Endodermal cell (in vitro differentiated cells): ENCODE results near the gene ETAA1. TPM values are rescaled to one million over a fixed set of nuclear protein-coding genes. Genes with fewer than 3 reads are reported as not detected.

Experiments used
- DNase-seq: peaks from one replicate; pipeline ENCODE4 v3.0.0-alpha.2; 2017
- H3K27ac ChIP-seq: 2 replicates; pipeline ENCODE4 v1.5.1; 2013; ENCODE audit warnings: mild to moderate bottlenecking, low read depth, low read length, moderate library complexity
- H3K27me3 ChIP-seq: 2 replicates; pipeline ENCODE4 v1.6.1; 2013; ENCODE audit warnings: mild to moderate bottlenecking, low read length, moderate library complexity; ENCODE audit not compliant: insufficient read depth, control insufficient read depth, poor library complexity, severe bottlenecking
- H3K36me3 ChIP-seq: 2 replicates; pipeline ENCODE4 v1.7.0; 2013; ENCODE audit warnings: mild to moderate bottlenecking, low read length, moderate library complexity; ENCODE audit not compliant: control insufficient read depth, insufficient read depth
- H3K4me1 ChIP-seq: one replicate; pipeline ENCODE4 v1.7.0; 2013; ENCODE audit warnings: low read length; ENCODE audit not compliant: control insufficient read depth, insufficient read depth
- H3K4me3 ChIP-seq: 2 replicates; pipeline ENCODE4 v1.5.1; 2013; ENCODE audit warnings: mild to moderate bottlenecking, low read length, moderate library complexity
- H3K9ac ChIP-seq: 2 replicates; pipeline ENCODE4 v1.6.1; 2013; ENCODE audit warnings: mild to moderate bottlenecking, low read length, moderate library complexity; ENCODE audit not compliant: poor library complexity, severe bottlenecking; ENCODE audit errors: extremely low read depth
- H3K9me3 ChIP-seq: 2 replicates; pipeline ENCODE4 v1.6.1; 2013; ENCODE audit warnings: mild to moderate bottlenecking, low read length, moderate library complexity; ENCODE audit not compliant: control insufficient read depth
- H3K27ac Mint-ChIP-seq: 2 replicates; pipeline ENCODE4 v1.8.0; 2020; ENCODE audit warnings: mixed read lengths
- H3K27me3 Mint-ChIP-seq: 2 replicates; pipeline ENCODE4 v1.8.0; 2021; ENCODE audit warnings: mild to moderate bottlenecking, mixed read lengths; ENCODE audit not compliant: insufficient read depth
- H3K36me3 Mint-ChIP-seq: 2 replicates; pipeline ENCODE4 v1.8.0; 2020; ENCODE audit warnings: low read depth, mixed read lengths
- H3K4me1 Mint-ChIP-seq: 2 replicates; pipeline ENCODE4 v1.8.0; 2020; ENCODE audit warnings: mixed read lengths
- H3K4me3 Mint-ChIP-seq: 2 replicates; pipeline ENCODE4 v1.8.0; 2020; ENCODE audit warnings: mild to moderate bottlenecking, moderate library complexity, mixed read lengths
- H3K9me3 Mint-ChIP-seq: 2 replicates; pipeline ENCODE4 v1.8.0; 2020; ENCODE audit warnings: mild to moderate bottlenecking, mixed read lengths
- CTCF ChIP-seq: fragments of 200-600 bp; sonication (generic); conservative IDR thresholded peaks from 2 replicates; pipeline ENCODE4 v1.5.0; 2021; ENCODE audit warnings: antibody characterized with exemption, mild to moderate bottlenecking
- WGBS, 2 experiments: methylation state at CpG; one replicate each; pipeline versions ENCODE4 v1.1.5 to v1.1.7; 2013; ENCODE audit warnings: missing lambda C conversion rate in 2 of 2, mixed read lengths in 1 of 2; ENCODE audit not compliant: insufficient coverage in 1 of 2, insufficient read length in 1 of 2; 5-methylcytosine and 5-hydroxymethylcytosine counted together
- total RNA-seq, 2 donors: library from RNA; stranded (reverse); fragmentation: NEBNext Ultra II Directional in 1 of 2; extraction: Animal tissue kit (Norgen Biotek cat#: 25700) in 1 of 2; gene quantifications; 2 replicates in 1 of 2; 3 replicates in 1 of 2; pipeline ENCODE4 v1.2.1, GENCODE V29; 2021

The ETAA1 gene
- total RNA-seq, 2 donors from 2014 or later = 18.9 to 21.3 TPM

DNA sequence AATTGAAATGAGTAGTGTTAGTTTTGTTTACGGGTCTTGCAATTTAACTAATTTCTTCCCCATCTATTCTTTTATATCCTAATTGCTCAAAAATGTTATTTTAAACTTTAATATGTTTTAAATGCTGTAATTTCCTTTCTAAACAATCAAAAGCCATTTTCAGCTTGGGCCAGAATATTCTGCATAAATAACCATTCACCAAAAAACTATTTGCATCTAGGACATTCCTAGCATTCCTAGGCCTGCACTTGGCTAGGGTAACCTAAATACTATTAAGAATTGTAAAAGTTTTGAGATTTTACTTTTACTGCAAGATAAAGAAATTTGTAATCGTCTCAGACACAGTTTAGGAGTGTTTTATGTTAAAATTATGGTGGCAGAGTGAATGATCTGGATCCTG, 7.8 kb upstream of the ETAA1 start:
- no peaks in the 10 kb centered on the region for H3K4me1 ChIP-seq
- no peaks in the 10 kb centered on the region for H3K9me3 Mint-ChIP-seq
- WGBS, 2 experiments = 84 to 86% methylated on average over 1 of the region's 2 CpGs
- H3K36me3 ChIP-seq = no peaks in the 10 kb centered on the region
- H3K27me3 Mint-ChIP-seq = no peaks in the 10 kb centered on the region
- H3K36me3 Mint-ChIP-seq = peaks cover 6% of the 10 kb centered on the region
- no peak overlapping the region for H3K4me3 Mint-ChIP-seq
- no peak for DNase-seq
- H3K9ac ChIP-seq = no peak overlapping the region
- no peak for TF ChIP-seq CTCF
- H3K27me3 ChIP-seq = no peaks in the 10 kb centered on the region
- peak overlapping the region; percentile 92 for H3K27ac Mint-ChIP-seq
- H3K4me3 ChIP-seq = no peak overlapping the region
- peaks cover 14% of the 10 kb centered on the region for H3K4me1 Mint-ChIP-seq
- H3K27ac ChIP-seq = no peak overlapping the region
- no peaks in the 10 kb centered on the region for H3K9me3 ChIP-seq

GRCh38 chr2:67389788-67390187, 7.3 kb upstream of the ETAA1 start:
- no peaks in the 10 kb centered on the region for H3K4me1 ChIP-seq
- Mint-ChIP-seq H3K27me3 (no peaks in the 10 kb centered on the region), H3K36me3 (peaks cover 3% of the 10 kb centered on the region), H3K27ac (peak overlapping the region; percentile 92), H3K4me1 (peaks cover 16% of the 10 kb centered on the region), H3K4me3 (no peak overlapping the region), H3K9me3 (no peaks in the 10 kb centered on the region)
- H3K4me3 ChIP-seq = no peak overlapping the region
- no peak overlapping the region for H3K9ac ChIP-seq
- no peaks in the 10 kb centered on the region for H3K27me3 ChIP-seq
- no peak overlapping the region for H3K27ac ChIP-seq
- H3K9me3 ChIP-seq = no peaks in the 10 kb centered on the region
- TF ChIP-seq CTCF = no peak
- no peak for DNase-seq
- no peaks in the 10 kb centered on the region for H3K36me3 ChIP-seq

DNA sequence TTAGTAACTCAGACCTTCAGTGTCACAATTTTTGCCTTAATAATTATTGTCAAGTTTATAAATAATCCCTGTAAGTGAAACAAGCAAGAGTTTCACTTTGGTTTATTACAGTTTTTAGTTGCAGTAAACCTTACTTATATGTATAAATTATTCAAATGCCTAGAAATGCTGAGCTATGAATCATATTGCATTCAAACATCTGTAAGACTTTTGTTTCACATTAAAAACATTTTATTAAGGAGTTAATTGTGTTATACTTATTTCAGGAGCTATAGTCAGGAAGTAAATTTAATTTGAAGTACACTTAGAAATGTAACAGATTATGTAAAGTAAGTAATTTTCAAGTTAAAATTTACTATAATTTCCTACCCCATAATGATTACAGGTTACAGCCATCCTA, 3.9 kb upstream of the ETAA1 start:
- DNase-seq = no peak
- no peaks in the 10 kb centered on the region for H3K4me1 ChIP-seq
- TF ChIP-seq CTCF = no peak
- Mint-ChIP-seq H3K27me3 (no peaks in the 10 kb centered on the region), H3K4me1 (peaks cover 16% of the 10 kb centered on the region), H3K9me3 (no peaks in the 10 kb centered on the region), H3K36me3 (no peaks in the 10 kb centered on the region), H3K27ac (no peak overlapping the region), H3K4me3 (no peak overlapping the region)
- no peak overlapping the region for H3K27ac ChIP-seq
- H3K9me3 ChIP-seq = no peaks in the 10 kb centered on the region
- no peaks in the 10 kb centered on the region for H3K27me3 ChIP-seq
- H3K9ac ChIP-seq = no peak overlapping the region
- no peak overlapping the region for H3K4me3 ChIP-seq
- H3K36me3 ChIP-seq = no peaks in the 10 kb centered on the region
